HG03521 (cell line): ENCODE measurements around the gene C6orf120.
"Not testable (repeated sequence)": the region's sequence is repeated elsewhere in the genome, so short reads cannot be mapped to it uniquely, and the experiment has no call there.

Experiments used
- ATAC-seq: cut with Tn5 transposase; IDR thresholded peaks from one replicate; pipeline ENCODE4 v1.9.1; 2021; ENCODE audit warnings: mild to moderate bottlenecking, moderate library complexity; ENCODE audit not compliant: unreplicated experiment

The C6orf120 gene

DNA sequence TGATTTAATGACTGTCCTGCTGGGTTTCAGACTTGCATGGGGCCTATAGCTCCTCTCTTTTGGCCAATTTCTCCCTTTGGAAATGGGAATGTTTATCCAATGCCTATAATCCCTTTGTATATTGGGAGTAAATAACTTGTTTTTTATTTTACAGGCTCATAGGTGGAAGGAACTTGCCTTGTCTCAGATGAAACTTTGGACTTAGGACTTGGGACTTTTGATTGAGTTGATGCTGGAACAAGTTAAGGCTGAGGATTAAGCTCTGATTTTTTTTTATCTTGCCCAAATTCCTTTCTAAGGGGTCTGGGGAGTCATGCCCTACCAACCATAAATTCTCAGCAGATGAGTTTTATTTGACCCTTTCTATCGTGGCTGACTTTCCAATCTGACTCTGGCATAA, 23.6 kb upstream of the C6orf120 start:
- ATAC-seq, result no peak

DNA sequence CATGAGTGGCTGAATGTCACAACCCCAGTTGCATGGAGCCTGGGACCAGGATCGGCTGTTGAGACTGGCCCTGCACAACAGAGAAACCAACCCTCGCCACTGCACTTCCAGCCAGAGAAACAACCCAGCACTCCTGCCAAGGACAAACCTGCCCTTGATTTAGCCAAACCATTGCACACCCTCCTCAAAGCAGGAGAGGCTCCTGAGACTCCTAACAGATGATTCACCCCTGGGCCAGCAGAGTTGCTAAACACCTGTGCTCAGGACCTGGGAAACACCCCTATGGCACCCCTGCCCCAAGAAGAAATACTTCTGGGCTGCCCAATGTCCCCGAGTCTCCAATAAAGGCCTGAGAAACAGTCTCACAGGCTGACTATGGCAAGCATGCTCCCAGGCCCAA, 17.9 kb upstream of the C6orf120 start:
- ATAC-seq, result no peak

DNA sequence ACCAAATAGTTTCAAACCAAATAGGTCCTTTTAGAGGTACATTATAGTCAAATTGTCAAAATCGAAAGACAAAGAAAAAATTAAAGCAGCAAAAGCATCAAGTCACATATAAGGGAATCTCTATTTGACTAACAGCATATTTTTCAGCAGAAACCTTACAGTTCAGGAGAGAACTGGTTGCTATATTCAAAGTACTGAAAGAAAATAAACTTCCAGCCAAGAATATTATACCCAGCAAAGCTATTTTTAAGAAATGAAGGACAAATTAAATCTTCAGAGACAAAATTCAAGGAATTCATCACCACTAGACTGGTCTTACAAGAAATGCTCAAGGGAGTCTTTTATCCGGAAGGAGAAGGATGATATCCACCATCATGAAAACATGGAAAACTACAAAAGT, 16.1 kb upstream of the C6orf120 start:
- ATAC-seq, result no peak

- ATAC-seq, result no peak
Measured at GRCh38 chr6:169689287-169689686, 12.6 kb upstream of the C6orf120 start.

DNA sequence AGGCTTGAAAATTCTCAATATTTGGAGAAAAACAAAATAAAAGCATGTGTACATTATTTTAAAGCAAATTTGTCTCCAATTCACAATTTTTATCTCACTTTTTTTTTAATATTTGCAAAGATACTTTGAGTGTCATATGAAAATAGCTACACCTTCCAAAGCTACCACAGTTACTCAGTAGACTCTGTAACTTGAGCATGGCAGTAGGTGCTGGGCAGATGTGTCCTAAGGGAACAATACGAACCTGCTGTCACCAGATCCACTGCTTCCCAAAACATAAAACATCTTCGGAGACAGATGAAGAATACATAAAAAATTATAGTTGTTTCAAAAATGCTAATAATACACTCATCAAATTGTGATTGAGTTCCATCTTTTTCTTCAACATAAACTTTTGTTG, 10.7 kb upstream of the C6orf120 start:
- no peak for ATAC-seq

GRCh38 chr6:169692516-169692915, 9.4 kb upstream of the C6orf120 start:
- ATAC-seq, result no peak

- no peak for ATAC-seq
Measured at GRCh38 chr6:169695131-169695530, 6.8 kb upstream of the C6orf120 start.

GRCh38 chr6:169697115-169697514, 4.8 kb upstream of the C6orf120 start:
- not testable (repeated sequence) for ATAC-seq

GRCh38 chr6:169700296-169700695, 1.6 kb upstream of the C6orf120 start:
- no peak for ATAC-seq

DNA sequence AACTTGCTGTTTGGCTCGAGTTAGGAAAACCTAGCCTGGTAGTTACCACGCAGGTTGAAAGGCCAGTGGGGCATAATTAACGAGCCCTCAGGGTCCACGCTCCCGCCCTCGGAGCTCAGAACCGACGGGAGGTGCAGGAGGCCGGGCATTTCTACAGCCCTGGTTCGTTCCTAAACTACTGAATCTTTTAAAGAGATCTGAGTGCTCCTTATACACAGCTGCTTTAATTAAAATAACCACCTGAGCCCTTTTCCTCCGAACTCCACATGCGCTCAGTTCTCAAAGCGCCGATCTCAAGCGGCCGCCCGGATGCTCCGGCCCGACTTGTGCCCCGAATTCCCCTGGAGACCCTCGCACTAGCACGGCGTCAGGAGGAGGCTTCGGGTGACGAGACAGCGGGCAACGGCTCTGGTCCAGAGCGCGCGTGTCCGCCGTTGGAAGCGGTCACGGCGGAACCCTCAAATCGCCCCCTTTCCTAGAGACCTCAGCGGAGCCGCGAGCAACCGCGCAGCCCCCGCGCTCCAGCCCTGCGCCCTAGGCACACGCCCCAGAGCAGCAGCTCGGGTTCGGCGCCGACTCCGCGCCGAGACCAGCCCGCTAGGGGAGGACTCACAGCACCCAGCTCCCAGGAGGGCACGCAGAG, 494 bp upstream of the C6orf120 start:
- peak; percentile 0 for ATAC-seq

DNA sequence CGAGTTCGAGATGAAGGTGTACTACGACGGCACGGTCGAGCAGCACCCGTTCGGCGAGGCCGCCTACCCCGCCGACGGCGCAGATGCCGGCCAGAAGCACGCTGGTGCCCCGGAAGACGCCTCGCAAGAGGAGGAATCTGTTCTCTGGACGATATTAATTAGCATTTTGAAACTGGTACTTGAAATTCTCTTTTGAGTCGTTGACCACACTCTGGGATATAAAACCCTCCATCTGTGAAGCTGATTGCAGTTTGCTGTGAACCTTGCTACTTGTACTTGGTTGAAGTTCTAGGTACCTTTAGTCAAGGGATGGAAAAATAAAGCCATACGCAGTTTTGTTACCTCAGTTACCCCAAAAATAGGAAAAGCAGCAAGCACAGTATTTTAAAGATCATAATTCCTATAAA, 917 bp downstream of the C6orf120 start:
- peak; percentile 12 for ATAC-seq

- no peak for ATAC-seq
Measured at GRCh38 chr6:169707772-169708171, 5.8 kb downstream of the C6orf120 start.

GRCh38 chr6:169709293-169709692, 7.4 kb downstream of the C6orf120 start:
- ATAC-seq, result no peak

DNA sequence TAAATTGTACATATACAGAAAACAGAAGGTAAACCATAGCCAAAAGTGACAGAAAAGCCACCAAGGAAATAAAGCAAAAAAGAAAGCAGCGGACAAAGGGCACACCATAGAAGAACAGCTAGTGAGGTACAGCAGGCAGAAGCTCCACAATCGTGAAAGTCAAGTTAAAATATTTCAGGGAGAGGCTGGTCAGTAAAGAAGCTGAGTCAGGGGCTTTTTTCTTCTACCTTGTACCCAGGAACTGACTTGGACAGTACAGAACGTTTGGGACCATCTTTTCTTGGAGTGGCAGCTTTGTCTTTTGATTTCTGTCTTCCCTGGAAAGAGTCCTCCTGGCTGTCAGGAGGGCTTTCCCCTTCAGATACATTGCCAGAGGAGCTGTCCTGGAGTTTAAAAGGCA, 8.1 kb downstream of the C6orf120 start:
- no peak for ATAC-seq

GRCh38 chr6:169714178-169714577, 12.3 kb downstream of the C6orf120 start:
- ATAC-seq, result no peak

DNA sequence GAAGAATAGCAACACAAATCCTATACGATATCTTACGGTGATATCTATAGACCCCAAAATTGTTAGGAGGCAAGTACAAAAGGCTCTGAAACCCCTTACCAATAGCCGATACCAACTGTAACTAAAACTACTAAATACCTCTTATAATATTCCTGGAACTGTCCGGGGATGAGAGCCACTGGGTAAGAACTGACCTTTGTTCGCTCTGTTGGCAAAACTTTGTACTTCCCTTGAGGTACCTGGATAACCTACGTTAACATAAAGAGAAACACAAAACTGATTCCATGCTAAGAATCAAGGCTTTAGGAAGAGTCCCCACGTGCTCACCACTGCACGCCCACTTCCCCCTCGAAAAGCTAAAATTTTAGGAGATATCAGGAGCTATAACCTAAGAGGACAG, 12.7 kb downstream of the C6orf120 start:
- ATAC-seq, result no peak

- ATAC-seq, result no peak
Measured at GRCh38 chr6:169719117-169719516, 17.2 kb downstream of the C6orf120 start.

- no peak for ATAC-seq
Measured at GRCh38 chr6:169720207-169720855, 18.4 kb downstream of the C6orf120 start.

- no peak for ATAC-seq
Measured at GRCh38 chr6:169722362-169723199, 20.7 kb downstream of the C6orf120 start.

DNA sequence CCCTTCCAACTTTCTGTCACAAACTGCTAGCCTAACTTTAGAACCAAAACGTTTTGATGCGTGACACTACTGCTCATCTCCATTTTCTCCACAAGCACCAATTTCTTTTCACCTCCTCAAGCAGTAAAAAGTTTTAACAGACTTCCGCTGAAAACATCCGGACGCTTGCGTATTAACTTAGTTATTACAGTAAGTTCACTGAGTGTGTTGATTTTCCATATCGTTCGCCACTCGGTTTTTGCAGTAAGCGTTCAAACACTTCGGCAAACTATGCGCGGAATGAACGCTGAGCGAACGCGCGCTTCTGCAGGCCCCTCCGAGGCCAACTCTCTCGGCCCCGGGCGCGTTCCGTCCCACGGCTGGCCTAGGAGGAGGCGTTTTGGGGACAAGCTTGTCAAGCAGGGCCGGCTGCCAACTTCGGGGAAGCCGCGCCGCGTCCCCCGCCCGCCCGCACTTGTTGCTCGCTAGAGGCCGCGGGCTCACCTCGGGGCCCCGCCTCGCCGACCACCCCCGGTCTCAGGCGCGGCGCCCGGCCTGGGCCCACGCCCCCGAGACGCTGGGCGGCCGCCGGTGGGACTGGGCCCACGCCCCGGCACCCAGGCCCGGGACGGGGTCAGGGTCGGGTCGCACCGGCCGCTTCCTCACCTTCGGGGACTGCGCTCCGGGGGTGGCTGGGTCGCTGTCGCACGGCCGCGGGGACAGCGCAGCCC, 21.4 kb downstream of the C6orf120 start:
- peak; percentile 38 for ATAC-seq

DNA sequence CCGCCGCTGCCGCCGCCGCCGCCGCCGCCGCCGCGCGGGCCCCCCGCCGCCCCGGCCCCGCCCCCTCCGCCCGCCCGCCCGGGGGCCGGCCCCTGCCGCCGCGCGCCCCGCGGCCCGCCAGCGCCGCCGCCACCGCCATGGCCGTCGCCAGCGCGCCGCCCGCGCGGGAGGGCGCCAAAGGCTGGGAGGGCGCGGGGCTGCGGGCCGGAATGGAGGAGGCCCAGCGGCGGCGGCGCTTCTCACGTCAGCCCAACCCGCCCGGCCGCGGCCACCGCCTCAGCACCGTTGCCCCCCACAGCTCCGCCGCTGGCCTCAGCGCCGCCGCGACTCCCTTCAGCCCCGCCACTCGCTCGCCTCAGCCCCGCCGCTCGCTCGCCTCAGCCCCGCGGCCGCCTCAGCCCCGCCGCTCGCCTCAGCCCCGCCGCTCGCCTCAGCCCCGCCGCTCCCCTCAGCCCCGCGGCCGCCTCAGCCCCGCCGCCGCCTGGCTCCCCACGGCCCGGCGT, 22.1 kb downstream of the C6orf120 start:
- peak; percentile 42 for ATAC-seq
